Osteoblast (primary cell): Measurements from ENCODE around the gene C7orf25. TPM values are rescaled to one million over a fixed set of nuclear protein-coding genes. Genes with fewer than 3 reads are reported as not detected.

Experiments
- DNase-seq: peaks from one replicate; pipeline ENCODE4 v3.0.0; 2011; ENCODE audit warnings: low spot score, mixed read lengths; ENCODE audit not compliant: insufficient read length; ENCODE audit errors: missing footprints
- H2AFZ ChIP-seq: 2 replicates; pipeline ENCODE4 v1.6.0; 2011; ENCODE audit warnings: mild to moderate bottlenecking, low read length
- H3K27ac ChIP-seq: 2 replicates; pipeline ENCODE4 v1.5.1; 2011; ENCODE audit warnings: mild to moderate bottlenecking, low read depth, low read length, moderate library complexity
- H3K27me3 ChIP-seq: 2 replicates; pipeline ENCODE4 v1.6.0; 2012; ENCODE audit warnings: mild to moderate bottlenecking, control low read depth, inconsistent platforms, low read length, moderate library complexity; ENCODE audit not compliant: insufficient read depth
- H3K36me3 ChIP-seq: 2 replicates; pipeline ENCODE4 v1.5.1; 2011; ENCODE audit warnings: mild to moderate bottlenecking, low read length, control low read depth, moderate library complexity; ENCODE audit not compliant: insufficient read depth
- H3K4me1 ChIP-seq: 2 replicates; pipeline ENCODE4 v1.5.1; 2011; ENCODE audit warnings: mild to moderate bottlenecking, low read length, control low read depth, moderate library complexity; ENCODE audit not compliant: insufficient read depth
- H3K4me2 ChIP-seq: 2 replicates; pipeline ENCODE4 v1.6.0; 2011; ENCODE audit warnings: mild to moderate bottlenecking, low read length; ENCODE audit not compliant: insufficient read depth
- H3K4me3 ChIP-seq: fragments of 200-600 bp; sonication (generic); 3 replicates; pipeline ENCODE4 v1.5.1; 2012; ENCODE audit warnings: mild to moderate bottlenecking, low read length, inconsistent platforms; ENCODE audit not compliant: insufficient read depth
- H3K79me2 ChIP-seq: 2 replicates; pipeline ENCODE4 v1.6.0; 2012; ENCODE audit warnings: mild to moderate bottlenecking, low read length, control low read depth, inconsistent platforms; ENCODE audit not compliant: insufficient read depth
- H3K9me3 ChIP-seq: 2 replicates; pipeline ENCODE4 v1.5.1; 2011; ENCODE audit warnings: low read depth, low read length, control low read depth
- H4K20me1 ChIP-seq: 2 replicates; pipeline ENCODE4 v1.6.0; 2012; ENCODE audit warnings: mild to moderate bottlenecking, low read length, control low read depth; ENCODE audit not compliant: insufficient read depth
- total RNA-seq: library from RNA; depleted of rRNA; stranded (reverse); fragments of >200 nt; gene quantifications from 2 replicates; pipeline ENCODE4 v1.2.3, GENCODE V29; 2012
- TF ChIP-seq, protein P1 (sequence below): IDR thresholded peaks from 2 replicates; pipeline ENCODE4 v1.5.1; 2011; ENCODE audit warnings: mild to moderate bottlenecking, low read depth, low read length, moderate library complexity; ENCODE audit errors: extremely low read depth

C7orf25 gene
- total RNA-seq, 1 donor, result 8.7 TPM

DNA sequence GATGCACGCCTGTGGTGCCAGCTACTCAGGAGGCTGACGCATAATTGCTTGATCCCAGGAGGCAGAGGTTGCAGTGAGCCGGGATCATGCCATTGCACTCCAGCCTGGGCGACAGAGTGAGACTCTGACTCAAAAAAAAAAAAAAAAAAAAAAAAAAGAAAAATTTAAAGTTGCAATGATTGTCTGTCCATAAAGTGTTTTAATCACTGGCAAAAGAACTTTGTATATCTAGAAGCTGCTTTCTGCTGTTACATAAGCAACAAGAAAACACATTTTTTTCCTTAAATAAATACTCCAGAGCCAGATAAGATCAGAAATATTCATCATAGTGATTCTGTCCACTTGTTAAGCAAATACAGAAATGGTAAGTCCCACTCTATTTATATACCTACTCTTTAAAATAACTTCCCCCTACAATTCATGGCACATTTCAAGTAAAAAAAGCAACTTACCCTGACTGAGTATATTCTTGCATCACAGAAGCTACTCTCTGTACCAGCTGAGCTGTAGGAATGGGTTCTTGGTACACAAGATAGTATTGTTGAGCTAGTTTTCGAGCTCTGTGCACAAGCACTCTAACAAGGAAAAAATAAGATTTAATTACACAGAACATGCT lies 12.5 kb upstream of the C7orf25 start:
- TF ChIP-seq, protein P1, sequence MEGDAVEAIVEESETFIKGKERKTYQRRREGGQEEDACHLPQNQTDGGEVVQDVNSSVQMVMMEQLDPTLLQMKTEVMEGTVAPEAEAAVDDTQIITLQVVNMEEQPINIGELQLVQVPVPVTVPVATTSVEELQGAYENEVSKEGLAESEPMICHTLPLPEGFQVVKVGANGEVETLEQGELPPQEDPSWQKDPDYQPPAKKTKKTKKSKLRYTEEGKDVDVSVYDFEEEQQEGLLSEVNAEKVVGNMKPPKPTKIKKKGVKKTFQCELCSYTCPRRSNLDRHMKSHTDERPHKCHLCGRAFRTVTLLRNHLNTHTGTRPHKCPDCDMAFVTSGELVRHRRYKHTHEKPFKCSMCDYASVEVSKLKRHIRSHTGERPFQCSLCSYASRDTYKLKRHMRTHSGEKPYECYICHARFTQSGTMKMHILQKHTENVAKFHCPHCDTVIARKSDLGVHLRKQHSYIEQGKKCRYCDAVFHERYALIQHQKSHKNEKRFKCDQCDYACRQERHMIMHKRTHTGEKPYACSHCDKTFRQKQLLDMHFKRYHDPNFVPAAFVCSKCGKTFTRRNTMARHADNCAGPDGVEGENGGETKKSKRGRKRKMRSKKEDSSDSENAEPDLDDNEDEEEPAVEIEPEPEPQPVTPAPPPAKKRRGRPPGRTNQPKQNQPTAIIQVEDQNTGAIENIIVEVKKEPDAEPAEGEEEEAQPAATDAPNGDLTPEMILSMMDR, result no peak
- no peak overlapping the region for H3K4me2 ChIP-seq
- peaks cover 2% of the 10 kb centered on the region for H3K4me1 ChIP-seq
- peaks cover 70% of the 10 kb centered on the region for H3K36me3 ChIP-seq
- DNase-seq, result no peak
- H3K9me3 ChIP-seq, result no peaks in the 10 kb centered on the region
- H3K4me3 ChIP-seq, result no peak overlapping the region
- H3K27me3 ChIP-seq, result no peaks in the 10 kb centered on the region
- no peak overlapping the region for H2AFZ ChIP-seq
- peaks cover 34% of the 10 kb centered on the region for H3K79me2 ChIP-seq
- no peak overlapping the region for H3K27ac ChIP-seq
- H4K20me1 ChIP-seq, result peaks cover 23% of the 10 kb centered on the region

DNA sequence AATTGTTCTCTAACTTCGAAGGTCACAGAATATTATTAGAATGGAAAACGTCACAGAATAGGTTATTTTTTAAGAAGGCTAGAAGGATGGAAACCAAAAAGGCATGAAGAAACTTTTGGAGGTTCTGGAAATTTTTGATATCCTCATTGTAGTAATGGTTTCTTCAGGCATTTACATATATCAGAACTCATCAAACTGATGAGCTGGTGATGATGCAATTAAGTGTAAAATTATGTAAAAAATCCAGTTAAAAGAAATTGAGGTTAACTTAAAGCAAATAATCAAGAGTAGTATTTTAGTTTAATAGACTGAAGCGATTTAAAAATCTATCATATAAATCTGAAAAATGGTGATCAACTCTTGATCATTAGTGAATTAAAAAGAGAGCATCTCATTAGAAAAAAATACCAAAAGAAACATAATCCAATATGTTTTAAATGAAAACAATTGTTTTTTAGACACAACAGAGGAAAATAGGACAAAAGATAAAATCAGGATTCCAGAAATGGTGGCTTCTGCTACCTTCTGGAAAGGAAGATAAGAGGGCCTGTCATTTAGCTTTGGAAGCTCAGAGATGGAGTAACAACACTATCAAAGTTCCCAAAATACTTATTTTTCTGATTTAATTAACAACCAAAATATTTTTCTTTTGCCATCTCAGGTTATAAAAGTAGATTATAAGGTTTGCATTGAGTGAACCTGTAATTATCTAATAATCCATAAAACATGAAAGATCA lies 10.3 kb upstream of the C7orf25 start:
- no peak overlapping the region for H3K4me2 ChIP-seq
- no peaks in the 10 kb centered on the region for H3K9me3 ChIP-seq
- H3K4me3 ChIP-seq, result no peak overlapping the region
- TF ChIP-seq, protein P1, result no peak
- H3K4me1 ChIP-seq, result no peaks in the 10 kb centered on the region
- no peak overlapping the region for H3K27ac ChIP-seq
- peaks cover 13% of the 10 kb centered on the region for H3K79me2 ChIP-seq
- H2AFZ ChIP-seq, result no peak overlapping the region
- no peak for DNase-seq
- no peaks in the 10 kb centered on the region for H3K27me3 ChIP-seq
- peaks cover 72% of the 10 kb centered on the region for H3K36me3 ChIP-seq
- H4K20me1 ChIP-seq, result peaks cover 4% of the 10 kb centered on the region

DNA sequence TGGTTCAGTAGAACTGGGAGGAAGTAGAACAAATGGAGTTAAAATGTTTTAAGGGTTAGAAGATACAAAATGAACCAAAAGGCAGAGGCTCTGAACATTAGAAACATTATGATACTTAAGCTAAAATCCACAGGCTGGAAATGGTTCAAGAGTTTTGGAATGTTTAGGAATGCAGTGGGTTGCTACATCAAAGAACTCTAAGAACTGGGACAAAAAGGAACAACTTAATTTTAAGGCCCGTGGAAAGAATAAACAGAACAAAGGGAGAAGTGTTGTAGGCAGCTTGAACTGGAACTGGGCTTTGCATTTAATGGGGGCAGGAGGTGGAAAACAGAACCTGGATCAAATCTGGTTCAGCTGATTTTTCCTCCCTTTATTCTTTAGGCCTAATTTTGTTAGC lies 3.5 kb upstream of the C7orf25 start:
- Histone ChIP-seq H3K4me1 (peaks cover 32% of the 10 kb centered on the region), H3K4me3 (no peak overlapping the region), H3K36me3 (peaks cover 28% of the 10 kb centered on the region), H3K27ac (no peak overlapping the region), H2AFZ (no peak overlapping the region), H3K9me3 (no peaks in the 10 kb centered on the region), H4K20me1 (no peaks in the 10 kb centered on the region), H3K4me2 (no peak overlapping the region), H3K79me2 (peaks cover 11% of the 10 kb centered on the region), H3K27me3 (no peaks in the 10 kb centered on the region)
- peak; percentile 74 for DNase-seq
- TF ChIP-seq, protein P1, result no peak

DNA sequence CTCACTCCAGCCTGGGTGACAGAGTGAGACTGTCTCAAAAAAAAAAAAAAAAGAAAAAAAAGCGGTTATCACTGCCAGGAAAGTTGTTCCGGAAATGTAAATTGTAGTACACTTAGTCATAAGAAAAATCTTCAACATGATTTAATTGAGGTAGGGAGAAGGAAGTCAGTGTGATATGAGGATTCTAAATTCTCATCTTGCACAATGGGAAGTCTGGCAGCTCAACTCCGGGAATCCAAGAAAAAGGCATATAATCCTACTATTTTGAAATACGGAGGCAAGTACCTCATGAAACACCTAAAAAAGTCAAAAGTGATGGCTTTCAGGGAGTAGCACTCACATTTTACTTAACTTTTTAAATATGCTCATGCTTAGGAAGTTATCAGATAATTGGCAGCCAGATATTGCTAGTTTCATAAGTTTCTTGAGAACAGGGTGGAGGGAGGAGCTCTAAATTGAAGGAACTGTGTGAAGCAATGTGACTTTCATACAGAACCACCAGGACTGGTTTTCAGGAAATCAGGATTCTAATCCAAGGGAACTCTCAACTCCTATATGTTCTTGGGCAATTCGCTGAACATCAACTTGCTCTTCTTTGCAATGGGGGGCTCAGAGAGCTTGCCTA lies 2.7 kb upstream of the C7orf25 start:
- peak overlapping the region; percentile 29 for H3K27ac ChIP-seq
- DNase-seq, result no peak
- TF ChIP-seq, protein P1, result no peak
- no peak overlapping the region for H2AFZ ChIP-seq
- peaks cover 19% of the 10 kb centered on the region for H3K79me2 ChIP-seq
- H3K36me3 ChIP-seq, result peaks cover 20% of the 10 kb centered on the region
- no peaks in the 10 kb centered on the region for H4K20me1 ChIP-seq
- H3K27me3 ChIP-seq, result no peaks in the 10 kb centered on the region
- H3K4me3 ChIP-seq, result no peak overlapping the region
- peaks cover 32% of the 10 kb centered on the region for H3K4me1 ChIP-seq
- no peak overlapping the region for H3K4me2 ChIP-seq
- H3K9me3 ChIP-seq, result no peaks in the 10 kb centered on the region
